Astrocyte (in vitro differentiated cells and primary cell): Measurements from ENCODE around the gene HOXD11. TPM values are rescaled to one million over a fixed set of nuclear protein-coding genes. Genes with fewer than 3 reads are reported as not detected.

Experiments used
- DNase-seq: peaks from one replicate; pipeline ENCODE4 v3.0.0-alpha.2; 2010; ENCODE audit warnings: low read depth
- FAIRE-seq: peaks from 2 replicates; lab custom pipeline; 2011; peaks lifted over from hg19 to GRCh38; lab: Jason Lieb, UNC
- H2AFZ ChIP-seq: 2 replicates; pipeline ENCODE4 v1.6.0; 2012; ENCODE audit warnings: low read depth, low read length, inconsistent platforms
- H3K27ac ChIP-seq: 2 replicates; pipeline ENCODE4 v1.5.1; 2011; ENCODE audit warnings: low read depth, low read length, inconsistent platforms
- H3K27me3 ChIP-seq: 2 replicates; pipeline ENCODE4 v1.6.0; 2011; ENCODE audit warnings: low read length, inconsistent platforms; ENCODE audit not compliant: insufficient read depth
- H3K36me3 ChIP-seq: 2 replicates; pipeline ENCODE4 v1.5.1; 2011; ENCODE audit warnings: low read length, inconsistent platforms; ENCODE audit not compliant: insufficient read depth
- H3K4me1 ChIP-seq: 2 replicates; pipeline ENCODE4 v1.5.1; 2011; ENCODE audit warnings: low read length, inconsistent platforms; ENCODE audit not compliant: insufficient read depth
- H3K4me2 ChIP-seq: 2 replicates; pipeline ENCODE4 v1.6.0; 2012; ENCODE audit warnings: low read length, inconsistent platforms
- H3K4me3 ChIP-seq: 2 replicates; pipeline ENCODE4 v1.5.1; 2011; ENCODE audit warnings: low read depth, mild to moderate bottlenecking, low read length, inconsistent platforms; ENCODE audit not compliant: insufficient read depth
- H3K79me2 ChIP-seq: 2 replicates; pipeline ENCODE4 v1.6.0; 2012; ENCODE audit warnings: mild to moderate bottlenecking, low read length, inconsistent platforms; ENCODE audit not compliant: insufficient read depth
- H3K9ac ChIP-seq: 2 replicates; pipeline ENCODE4 v1.6.0; 2012; ENCODE audit warnings: mild to moderate bottlenecking, low read length, inconsistent platforms
- H3K9me3 ChIP-seq: 2 replicates; pipeline ENCODE4 v1.5.1; 2012; ENCODE audit warnings: low read depth, mild to moderate bottlenecking, low read length, inconsistent platforms; ENCODE audit not compliant: insufficient read depth
- H4K20me1 ChIP-seq: 2 replicates; pipeline ENCODE4 v1.6.0; 2012; ENCODE audit warnings: low read length, inconsistent platforms; ENCODE audit not compliant: insufficient read depth
- H3K27ac Mint-ChIP-seq: one replicate; pipeline ENCODE4 v1.8.0; 2021; ENCODE audit warnings: mild to moderate bottlenecking, mixed read lengths; ENCODE audit not compliant: unreplicated experiment
- H3K27me3 Mint-ChIP-seq: one replicate; pipeline ENCODE4 v1.8.0; 2021; ENCODE audit warnings: low read depth, mixed read lengths; ENCODE audit not compliant: unreplicated experiment
- H3K36me3 Mint-ChIP-seq: one replicate; pipeline ENCODE4 v1.8.0; 2021; ENCODE audit warnings: low read depth, mixed read lengths; ENCODE audit not compliant: unreplicated experiment
- H3K4me1 Mint-ChIP-seq: one replicate; pipeline ENCODE4 v1.8.0; 2021; ENCODE audit warnings: low read depth, mixed read lengths; ENCODE audit not compliant: unreplicated experiment
- H3K4me3 Mint-ChIP-seq: one replicate; pipeline ENCODE4 v1.8.0; 2021; ENCODE audit warnings: mild to moderate bottlenecking, moderate library complexity, mixed read lengths; ENCODE audit not compliant: unreplicated experiment
- H3K9me3 Mint-ChIP-seq: one replicate; pipeline ENCODE4 v1.8.0; 2021; ENCODE audit warnings: mild to moderate bottlenecking, mixed read lengths; ENCODE audit not compliant: unreplicated experiment
- EZH2 ChIP-seq: IDR thresholded peaks from 2 replicates; pipeline ENCODE4 v1.6.1; 2012; ENCODE audit warnings: mild to moderate bottlenecking, low read length, inconsistent platforms; ENCODE audit not compliant: insufficient read depth
- total RNA-seq: library from RNA; stranded (reverse); gene quantifications from 2 replicates; pipeline ENCODE4 v1.2.1, GENCODE V29; 2021
- TF ChIP-seq, protein P1 (sequence below): IDR thresholded peaks from 2 replicates; pipeline ENCODE4 v1.5.1; 2011; ENCODE audit warnings: low read depth, mild to moderate bottlenecking, inconsistent platforms, low read length, moderate library complexity; ENCODE audit not compliant: insufficient read depth

The HOXD11 gene
- total RNA-seq, 1 donor from 2014 or later, result not detected

GRCh38 chr2:176138923-176139660 lies 32.0 kb downstream of the HOXD11 start:
- Histone ChIP-seq H2AFZ (no peak overlapping the region), H3K4me3 (no peak overlapping the region), H4K20me1 (no peaks in the 10 kb centered on the region), H3K4me2 (peak overlapping the region; percentile 19), H3K4me1 (peaks cover 8% of the 10 kb centered on the region), H3K9ac (no peak overlapping the region), H3K27ac (no peak overlapping the region), H3K36me3 (no peaks in the 10 kb centered on the region), H3K27me3 (peaks cover 85% of the 10 kb centered on the region), H3K79me2 (no peaks in the 10 kb centered on the region), H3K9me3 (peaks cover 6% of the 10 kb centered on the region)
- no peak overlapping the region for H3K4me3 Mint-ChIP-seq
- TF ChIP-seq, protein P1, sequence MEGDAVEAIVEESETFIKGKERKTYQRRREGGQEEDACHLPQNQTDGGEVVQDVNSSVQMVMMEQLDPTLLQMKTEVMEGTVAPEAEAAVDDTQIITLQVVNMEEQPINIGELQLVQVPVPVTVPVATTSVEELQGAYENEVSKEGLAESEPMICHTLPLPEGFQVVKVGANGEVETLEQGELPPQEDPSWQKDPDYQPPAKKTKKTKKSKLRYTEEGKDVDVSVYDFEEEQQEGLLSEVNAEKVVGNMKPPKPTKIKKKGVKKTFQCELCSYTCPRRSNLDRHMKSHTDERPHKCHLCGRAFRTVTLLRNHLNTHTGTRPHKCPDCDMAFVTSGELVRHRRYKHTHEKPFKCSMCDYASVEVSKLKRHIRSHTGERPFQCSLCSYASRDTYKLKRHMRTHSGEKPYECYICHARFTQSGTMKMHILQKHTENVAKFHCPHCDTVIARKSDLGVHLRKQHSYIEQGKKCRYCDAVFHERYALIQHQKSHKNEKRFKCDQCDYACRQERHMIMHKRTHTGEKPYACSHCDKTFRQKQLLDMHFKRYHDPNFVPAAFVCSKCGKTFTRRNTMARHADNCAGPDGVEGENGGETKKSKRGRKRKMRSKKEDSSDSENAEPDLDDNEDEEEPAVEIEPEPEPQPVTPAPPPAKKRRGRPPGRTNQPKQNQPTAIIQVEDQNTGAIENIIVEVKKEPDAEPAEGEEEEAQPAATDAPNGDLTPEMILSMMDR, result no peak
- TF ChIP-seq EZH2, result peak; percentile 45
- DNase-seq (no peak), FAIRE-seq (no peak)
- H3K4me1 Mint-ChIP-seq, result no peaks in the 10 kb centered on the region
- no peak overlapping the region for H3K27ac Mint-ChIP-seq
- peaks cover 42% of the 10 kb centered on the region for H3K9me3 Mint-ChIP-seq
- H3K36me3 Mint-ChIP-seq, result peaks cover 2% of the 10 kb centered on the region
- peaks cover 92% of the 10 kb centered on the region for H3K27me3 Mint-ChIP-seq

DNA sequence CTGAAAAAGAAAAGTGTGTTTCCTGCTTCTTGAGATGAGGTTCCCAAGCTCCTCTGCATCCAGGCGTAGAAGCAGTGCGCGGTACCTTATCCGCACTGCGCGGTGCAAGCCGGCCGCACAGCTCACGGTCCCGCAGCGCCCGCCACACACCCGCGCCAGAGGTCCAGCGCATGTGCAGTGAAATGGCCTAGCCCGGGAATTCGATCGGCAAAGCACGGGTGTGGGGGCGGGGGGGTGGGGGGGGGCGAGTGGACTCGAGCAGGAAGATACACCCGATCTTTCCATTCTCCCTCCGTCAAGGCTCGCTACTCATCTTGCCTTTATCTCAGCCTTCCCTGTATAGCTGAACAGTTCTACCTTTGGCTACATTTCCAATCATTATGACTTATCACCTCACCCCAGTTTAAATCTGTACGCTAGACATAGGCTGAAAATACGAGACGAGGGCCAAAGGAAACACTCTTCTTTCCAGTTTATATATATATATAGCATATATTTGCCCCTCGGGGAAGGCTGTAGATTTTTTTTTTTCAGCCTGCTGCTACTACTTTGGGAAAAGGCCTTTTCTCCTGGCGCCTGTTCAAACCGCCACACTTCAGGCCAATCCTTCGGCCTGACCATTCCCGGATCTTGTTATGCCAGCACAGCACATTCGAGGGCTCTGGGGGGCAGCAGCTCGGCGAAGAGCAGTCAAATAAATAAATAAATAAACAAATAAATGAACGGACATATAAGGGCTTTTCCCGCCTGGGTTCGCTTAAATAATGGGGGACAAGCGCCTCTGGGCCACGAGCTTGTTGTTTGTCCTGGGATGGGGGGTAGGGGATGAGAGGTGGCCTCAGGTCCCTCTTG lies 32.8 kb downstream of the HOXD11 start:
- peaks cover 81% of the 10 kb centered on the region for H3K27me3 ChIP-seq
- peak overlapping the region; percentile 75 for H3K4me3 Mint-ChIP-seq
- peak overlapping the region; percentile 66 for H2AFZ ChIP-seq
- peaks cover 8% of the 10 kb centered on the region for H3K4me1 ChIP-seq
- peak overlapping the region; percentile 26 for H3K9ac ChIP-seq
- H3K36me3 Mint-ChIP-seq, result peaks cover 2% of the 10 kb centered on the region
- no peak overlapping the region for H3K27ac Mint-ChIP-seq
- no peak for FAIRE-seq
- H3K79me2 ChIP-seq, result no peaks in the 10 kb centered on the region
- no peak for DNase-seq
- peaks cover 91% of the 10 kb centered on the region for H3K27me3 Mint-ChIP-seq
- H3K36me3 ChIP-seq, result no peaks in the 10 kb centered on the region
- H4K20me1 ChIP-seq, result no peaks in the 10 kb centered on the region
- peak overlapping the region; percentile 78 for H3K4me2 ChIP-seq
- H3K4me1 Mint-ChIP-seq, result no peaks in the 10 kb centered on the region
- H3K9me3 ChIP-seq, result peaks cover 6% of the 10 kb centered on the region
- peaks cover 43% of the 10 kb centered on the region for H3K9me3 Mint-ChIP-seq
- TF ChIP-seq, protein P1, result no peak
- TF ChIP-seq EZH2, result no peak
- H3K4me3 ChIP-seq, result peak overlapping the region; percentile 45
- H3K27ac ChIP-seq, result no peak overlapping the region
